SU-DHL-6 (cell line): ENCODE data around the gene CLASP1.

Experiments
- EZH2phosphoT487 ChIP-seq: fragments of 200-600 bp; sonication (generic), shearing (Covaris generic); conservative IDR thresholded peaks from 2 replicates; pipeline ENCODE4 v1.6.1; 2018; ENCODE audit warnings: mild to moderate bottlenecking, antibody characterized with exemption, low read length, moderate library complexity, mixed read lengths
- TF ChIP-seq, protein P1 (sequence below): fragments of 200-600 bp; sonication (generic); IDR thresholded peaks from one replicate; pipeline ENCODE4 v1.5.1; 2017; ENCODE audit warnings: antibody characterized with exemption, mild to moderate bottlenecking, low read length, moderate library complexity; ENCODE audit not compliant: insufficient read depth, poor library complexity, severe bottlenecking

DNA sequence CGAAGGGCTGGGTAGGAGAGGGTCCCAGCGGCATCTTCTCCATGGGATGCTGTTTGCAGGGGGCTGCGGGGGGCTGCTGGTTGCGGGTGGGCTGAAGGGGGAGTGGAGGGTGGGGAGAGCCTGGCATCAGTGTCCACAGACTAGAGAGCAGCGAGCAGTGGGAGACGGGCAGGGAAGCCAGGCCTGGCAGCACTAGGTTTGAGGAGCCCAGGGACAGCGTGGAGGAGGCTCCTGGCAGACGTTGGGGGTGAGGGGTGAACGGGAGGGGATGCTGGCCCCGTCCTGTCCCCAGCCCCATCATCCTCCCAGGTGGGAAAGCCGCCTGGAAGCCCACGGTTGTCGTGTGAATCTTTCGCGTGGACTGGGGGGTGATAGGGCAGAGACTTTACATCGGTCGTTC, 316.0 kb downstream of the CLASP1 start:
- TF ChIP-seq, protein P1, sequence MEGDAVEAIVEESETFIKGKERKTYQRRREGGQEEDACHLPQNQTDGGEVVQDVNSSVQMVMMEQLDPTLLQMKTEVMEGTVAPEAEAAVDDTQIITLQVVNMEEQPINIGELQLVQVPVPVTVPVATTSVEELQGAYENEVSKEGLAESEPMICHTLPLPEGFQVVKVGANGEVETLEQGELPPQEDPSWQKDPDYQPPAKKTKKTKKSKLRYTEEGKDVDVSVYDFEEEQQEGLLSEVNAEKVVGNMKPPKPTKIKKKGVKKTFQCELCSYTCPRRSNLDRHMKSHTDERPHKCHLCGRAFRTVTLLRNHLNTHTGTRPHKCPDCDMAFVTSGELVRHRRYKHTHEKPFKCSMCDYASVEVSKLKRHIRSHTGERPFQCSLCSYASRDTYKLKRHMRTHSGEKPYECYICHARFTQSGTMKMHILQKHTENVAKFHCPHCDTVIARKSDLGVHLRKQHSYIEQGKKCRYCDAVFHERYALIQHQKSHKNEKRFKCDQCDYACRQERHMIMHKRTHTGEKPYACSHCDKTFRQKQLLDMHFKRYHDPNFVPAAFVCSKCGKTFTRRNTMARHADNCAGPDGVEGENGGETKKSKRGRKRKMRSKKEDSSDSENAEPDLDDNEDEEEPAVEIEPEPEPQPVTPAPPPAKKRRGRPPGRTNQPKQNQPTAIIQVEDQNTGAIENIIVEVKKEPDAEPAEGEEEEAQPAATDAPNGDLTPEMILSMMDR: no peak
- TF ChIP-seq EZH2phosphoT487: no peak
